ENCODE data around the gene CNNM2. TPM values are rescaled to one million over a fixed set of nuclear protein-coding genes. Genes with fewer than 3 reads are reported as not detected.
"Not testable (repeated sequence)": the region's sequence is repeated elsewhere in the genome, so short reads cannot be mapped to it uniquely, and the experiment has no call there.

Gene CNNM2
- total and polyA plus RNA-seq, 8 donors, result 2.0 to 8.9 (median 5.9) TPM

DNA sequence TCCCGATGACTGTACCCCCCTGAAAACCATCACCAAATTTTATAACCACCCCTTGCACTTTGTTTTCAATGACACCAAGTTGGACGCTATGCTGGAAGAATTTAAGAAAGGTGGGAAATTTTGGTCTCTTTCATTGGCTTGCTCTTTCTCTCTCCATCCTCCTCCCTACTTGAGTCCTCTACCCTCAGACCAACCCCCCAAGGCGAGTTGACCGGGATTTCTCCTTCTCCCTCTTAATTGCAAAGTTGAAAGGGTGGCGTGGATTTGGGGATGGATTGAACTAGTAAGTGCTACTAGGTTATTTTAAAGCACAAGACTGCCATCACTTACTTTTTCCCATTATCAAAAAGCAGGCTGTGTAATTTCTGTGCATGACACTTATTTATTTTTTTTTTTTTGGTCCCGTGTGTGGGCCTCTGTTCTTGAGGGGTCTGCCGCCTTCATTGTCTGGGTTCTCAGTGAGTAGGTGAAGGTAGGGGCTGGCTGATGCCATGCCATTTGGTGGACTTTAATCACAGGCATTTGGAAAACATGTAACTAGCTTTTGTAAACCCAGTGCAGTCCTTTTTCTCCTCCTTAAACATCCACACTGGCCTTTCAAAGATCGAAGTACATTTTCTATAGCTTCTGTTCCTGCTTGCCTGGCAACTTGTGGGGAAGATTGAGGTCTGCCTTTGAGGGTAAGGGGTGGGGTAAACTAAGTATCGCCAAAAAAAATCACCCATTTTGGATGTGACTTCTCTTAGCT lies 2.1 kb downstream of the CNNM2 start:
- peaks cover 9 to 19% (median 13%) of the 10 kb centered on the region in 3 donors for H3K4me1 ChIP-seq

DNA sequence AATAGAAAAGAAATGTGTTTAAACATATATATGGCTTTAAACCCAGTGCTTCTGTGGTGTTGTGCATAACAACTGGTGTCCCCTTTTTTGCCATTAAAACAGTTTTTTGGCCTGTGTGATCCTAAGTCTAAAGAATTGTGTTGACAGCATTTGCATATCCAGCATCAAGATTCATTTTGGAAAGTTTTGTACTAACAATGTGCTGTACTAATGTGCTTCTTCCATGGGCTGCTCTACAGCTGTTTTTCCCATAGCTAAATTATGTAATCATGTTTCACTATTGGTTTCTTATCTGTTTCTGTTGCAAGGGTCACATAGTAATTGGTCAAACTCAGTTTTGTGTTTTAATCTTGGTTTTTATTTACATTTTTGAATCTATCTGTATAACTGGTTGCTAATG lies 5.5 kb downstream of the CNNM2 start:
- intact Hi-C loops (cut with DNase I), result no loop called here
- Histone ChIP-seq H3K36me3 (no peaks in the 10 kb centered on the region), H3K4me1 (peaks cover 9 to 19% (median 13%) of the 10 kb centered on the region in 3 donors), H3K4me3 (no peak overlapping the region), H3K27ac (no peak overlapping the region), H3K27me3 (no peaks in the 10 kb centered on the region), H3K9me3 (no peaks in the 10 kb centered on the region)
- FAIRE-seq (no peak), DNase-seq (no peak), ATAC-seq (no peak)
- TF ChIP-seq, protein P1, sequence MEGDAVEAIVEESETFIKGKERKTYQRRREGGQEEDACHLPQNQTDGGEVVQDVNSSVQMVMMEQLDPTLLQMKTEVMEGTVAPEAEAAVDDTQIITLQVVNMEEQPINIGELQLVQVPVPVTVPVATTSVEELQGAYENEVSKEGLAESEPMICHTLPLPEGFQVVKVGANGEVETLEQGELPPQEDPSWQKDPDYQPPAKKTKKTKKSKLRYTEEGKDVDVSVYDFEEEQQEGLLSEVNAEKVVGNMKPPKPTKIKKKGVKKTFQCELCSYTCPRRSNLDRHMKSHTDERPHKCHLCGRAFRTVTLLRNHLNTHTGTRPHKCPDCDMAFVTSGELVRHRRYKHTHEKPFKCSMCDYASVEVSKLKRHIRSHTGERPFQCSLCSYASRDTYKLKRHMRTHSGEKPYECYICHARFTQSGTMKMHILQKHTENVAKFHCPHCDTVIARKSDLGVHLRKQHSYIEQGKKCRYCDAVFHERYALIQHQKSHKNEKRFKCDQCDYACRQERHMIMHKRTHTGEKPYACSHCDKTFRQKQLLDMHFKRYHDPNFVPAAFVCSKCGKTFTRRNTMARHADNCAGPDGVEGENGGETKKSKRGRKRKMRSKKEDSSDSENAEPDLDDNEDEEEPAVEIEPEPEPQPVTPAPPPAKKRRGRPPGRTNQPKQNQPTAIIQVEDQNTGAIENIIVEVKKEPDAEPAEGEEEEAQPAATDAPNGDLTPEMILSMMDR (IDR thresholded peaks at IDR 0.05), result no peak

More for the DNA sequence above, 2.1 kb downstream of the CNNM2 start:
- ATAC-seq (no peak), FAIRE-seq (no peak), DNase-seq (no peak)
- Histone ChIP-seq H3K27ac (no peak overlapping the region), H3K9me3 (no peaks in the 10 kb centered on the region), H3K27me3 (no peaks in the 10 kb centered on the region), H3K4me3 (peak overlapping the region in 2 of 4 donors; percentile 85 to 93), H3K36me3 (no peaks in the 10 kb centered on the region)
- WGBS, 2 donors, result 49 to 55% methylated on average over 9 of the region's 9 CpGs
- intact Hi-C loops (cut with DNase I), result loop anchor here in 2 of 3 donors (5.0 to 10.0 kb wide), 4 partner anchors 147 to 327 kb away; partner anchors contain the start of gene RPEL1 (in 2 of the 2)
- TF ChIP-seq, protein P1 (IDR thresholded peaks at IDR 0.05), result no peak

DNA sequence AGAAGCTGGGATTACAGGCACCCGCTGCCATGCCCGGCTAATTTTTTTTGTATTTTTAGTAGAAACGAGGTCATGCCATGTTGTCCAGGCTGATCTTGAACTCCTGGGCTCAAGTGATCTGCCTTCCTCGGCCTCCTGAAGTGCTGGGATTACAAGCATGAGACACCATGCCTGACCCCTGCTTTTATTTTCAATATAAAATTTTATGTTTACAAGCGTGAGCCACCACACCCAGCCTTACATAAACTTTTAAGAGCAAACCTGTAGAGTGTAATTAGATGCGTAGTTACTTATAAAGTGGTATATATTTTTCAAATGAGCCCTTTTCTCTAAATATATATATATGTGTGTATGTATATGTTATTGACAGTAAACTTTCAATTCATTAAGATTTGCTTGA lies 8.7 kb downstream of the CNNM2 start:
- intact Hi-C loops (cut with DNase I), result no loop called here
- 91 to 93% methylated on average over 6 of the region's 6 CpGs for WGBS, 2 donors
- H3K4me3 ChIP-seq, result no peak overlapping the region
- FAIRE-seq (no peak), ATAC-seq (no peak), DNase-seq (no peak)
- no peaks in the 10 kb centered on the region for H3K36me3 ChIP-seq
- no peak overlapping the region for H3K27ac ChIP-seq
- TF ChIP-seq, protein P1 (IDR thresholded peaks at IDR 0.05), result no peak
- no peaks in the 10 kb centered on the region for H3K27me3 ChIP-seq
- H3K9me3 ChIP-seq, result no peaks in the 10 kb centered on the region
- peaks cover 5 to 9% (median 6%) of the 10 kb centered on the region in 3 donors for H3K4me1 ChIP-seq

DNA sequence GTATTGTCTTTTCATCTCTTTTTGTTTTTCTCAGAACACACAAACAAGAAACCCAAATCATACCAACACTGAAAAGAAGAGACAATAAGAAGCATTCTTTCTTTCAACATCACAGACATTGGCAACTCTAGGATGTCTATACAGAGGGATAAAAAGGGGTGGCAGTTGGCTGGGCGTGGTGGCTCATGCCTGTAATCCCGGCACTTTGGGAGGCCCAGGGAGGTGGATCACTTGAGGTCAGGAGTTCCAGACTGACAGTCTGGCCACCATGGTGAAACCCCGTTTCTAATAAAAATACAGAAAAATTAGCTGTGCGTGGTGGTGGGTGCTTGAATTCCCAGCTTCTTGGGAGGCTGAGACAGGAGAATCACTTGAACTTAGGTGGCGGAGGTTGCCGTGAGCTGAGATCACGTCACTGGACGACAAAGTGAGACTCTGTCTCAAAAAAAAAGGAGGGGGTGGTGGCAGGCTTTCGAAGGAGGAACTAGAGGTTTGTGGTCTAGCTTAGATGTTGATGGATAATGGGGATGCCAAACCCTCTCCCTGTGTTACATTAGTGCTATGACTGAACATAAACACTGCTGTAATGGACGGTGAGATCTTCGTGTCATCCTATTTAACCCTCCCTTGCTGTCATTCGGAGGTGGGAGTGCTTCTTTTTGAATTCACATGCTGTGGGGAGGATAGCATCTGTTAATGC lies 9.4 kb downstream of the CNNM2 start:
- H3K27ac ChIP-seq, result no peak overlapping the region
- intact Hi-C loops (cut with DNase I), result no loop called here
- H3K27me3 ChIP-seq, result no peaks in the 10 kb centered on the region
- FAIRE-seq (no peak), DNase-seq (no peak), ATAC-seq (no peak)
- H3K9me3 ChIP-seq, result no peaks in the 10 kb centered on the region
- peaks cover 5 to 9% (median 6%) of the 10 kb centered on the region in 3 donors for H3K4me1 ChIP-seq
- 93% methylated on average over 12 of the region's 12 CpGs for WGBS, 2 donors
- H3K36me3 ChIP-seq, result no peaks in the 10 kb centered on the region
- TF ChIP-seq, protein P1 (IDR thresholded peaks at IDR 0.05), result no peak
- H3K4me3 ChIP-seq, result no peak overlapping the region

DNA sequence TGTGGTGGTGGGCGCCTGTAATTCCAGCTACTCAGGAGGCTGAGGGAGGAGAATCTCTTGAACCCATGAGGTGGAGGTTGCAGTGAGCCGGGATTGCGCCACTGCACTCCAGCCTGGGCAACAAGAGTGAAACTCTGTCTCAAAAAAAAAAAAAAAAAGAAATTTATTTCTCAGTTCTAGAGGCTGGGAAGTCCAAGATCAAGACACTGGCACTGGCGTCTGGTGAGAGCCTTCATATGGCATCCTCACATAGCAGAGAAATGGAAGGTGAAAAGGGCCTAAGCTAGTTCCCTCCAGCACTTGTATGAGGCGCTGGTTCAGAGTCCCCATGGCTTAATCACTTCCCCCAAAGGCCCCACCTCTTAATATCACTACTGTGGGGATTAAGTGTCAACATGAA lies 10.3 kb downstream of the CNNM2 start:
- WGBS, 2 donors, result 99% methylated on average over 5 of the region's 5 CpGs
- DNase-seq; H3K9me3 ChIP-seq; FAIRE-seq; H3K4me3 ChIP-seq; H3K36me3 ChIP-seq; H3K27ac ChIP-seq; H3K4me1 ChIP-seq; ATAC-seq; intact Hi-C loops (cut with DNase I); H3K27me3 ChIP-seq: not testable (repeated sequence)

Data from pancreas (tissue), 10 donors.